ENCODE results near the gene TP53BP1.
"Not testable (repeated sequence)": the region's sequence is repeated elsewhere in the genome, so short reads cannot be mapped to it uniquely, and the experiment has no call there.

GRCh38 chr15:43393592-43393991 is 99.4 kb downstream of the TP53BP1 start:
- TF ChIP-seq POLR2A (IDR thresholded peaks at IDR 0.05); CTCF (IDR thresholded peaks at IDR 0.05 in 4 of 5, conservative IDR thresholded peaks at IDR 0.05 in 1 of 5): not testable (repeated sequence)
